ENCODE results near the gene HOXB7. TPM values are rescaled to one million over a fixed set of nuclear protein-coding genes. Genes with fewer than 3 reads are reported as not detected.

HOXB7 gene
- polyA plus RNA-seq, 3 donors, result not detected

GRCh38 chr17:48593126-48593829 is 17.5 kb downstream of the HOXB7 start, which contains the start of gene HOXB5:
Gene HOXB5 (minus strand): TSS chr17:48593779. CDS start chr17:48593682, 97 bp downstream.
- Mint-ChIP-seq H3K27me3 (ENCODE audit: low read depth in 3 of 3) (peaks cover 99 to 100% (median 100%) of the 10 kb centered on the region in 3 donors), H3K4me1 (peaks cover 47% of the 10 kb centered on the region), H3K36me3 (peaks cover 12 to 33% of the 10 kb centered on the region in 2 donors), H3K4me3 (peak within 1 kb of the TSS; percentile 31 to 92), H3K9me3 (peaks cover 0 to 35% (median 15%) of the 10 kb centered on the region in 7 donors), H3K27ac (no peak within 1 kb of the TSS)
- no peak for DNase-seq
- intact Hi-C loops (cut with micrococcal nuclease), result loop anchor here (5.0 kb wide), 2 partner anchors 101 to 256 kb away; no protein-coding TSS in a partner anchor
- WGBS (ENCODE audit: insufficient coverage), result under 1% methylated on average over 44 of the region's 50 CpGs
- H3K4me2 ChIP-seq (replicated peaks; ENCODE audit: extremely low read depth, low read length, poor library complexity, severe bottlenecking), result peak within 1 kb of the TSS; percentile 11
- no peaks in the 10 kb centered on the region for H3K79me2 ChIP-seq (ENCODE audit: insufficient read depth, low read length)
- no peak within 1 kb of the TSS for H3K4me3 ChIP-seq (replicated peaks in 1 of 3; ENCODE audit: low read depth in 2 of 3, low read length in 3 of 3)
- no peak within 1 kb of the TSS for H3K9ac ChIP-seq (ENCODE audit: insufficient read depth, low read length, poor library complexity, severe bottlenecking)
- TF ChIP-seq CTCF (IDR thresholded peaks at IDR 0.05), result no peak
- H4K20me1 ChIP-seq (ENCODE audit: insufficient read depth, low read length), result no peaks in the 10 kb centered on the region
- H3K4me1 ChIP-seq (ENCODE audit: control insufficient read depth in 1 of 2, insufficient read depth in 2 of 2, low read length in 2 of 2), result peaks cover 25 to 35% of the 10 kb centered on the region in 2 donors
- H3K27me3 ChIP-seq (ENCODE audit: control insufficient read depth in 2 of 2, insufficient read depth in 2 of 2, low read length in 2 of 2), result peaks cover 78 to 100% of the 10 kb centered on the region in 2 donors
- peaks cover 0 to 30% of the 10 kb centered on the region in 2 donors for H3K9me3 ChIP-seq (replicated peaks in 1 of 2; ENCODE audit: control insufficient read depth in 1 of 2, insufficient read depth in 1 of 2, low read length in 2 of 2)
- no peak within 1 kb of the TSS for H3K27ac ChIP-seq (ENCODE audit: low read depth in 1 of 2, low read length in 2 of 2)
- no peaks in the 10 kb centered on the region for H3K36me3 ChIP-seq (replicated peaks in 1 of 2; ENCODE audit: control insufficient read depth in 1 of 2, insufficient read depth in 2 of 2, low read length in 2 of 2)
- no peak within 1 kb of the TSS for H2AFZ ChIP-seq (ENCODE audit: insufficient read depth, low read depth, low read length, poor library complexity, severe bottlenecking)

DNA sequence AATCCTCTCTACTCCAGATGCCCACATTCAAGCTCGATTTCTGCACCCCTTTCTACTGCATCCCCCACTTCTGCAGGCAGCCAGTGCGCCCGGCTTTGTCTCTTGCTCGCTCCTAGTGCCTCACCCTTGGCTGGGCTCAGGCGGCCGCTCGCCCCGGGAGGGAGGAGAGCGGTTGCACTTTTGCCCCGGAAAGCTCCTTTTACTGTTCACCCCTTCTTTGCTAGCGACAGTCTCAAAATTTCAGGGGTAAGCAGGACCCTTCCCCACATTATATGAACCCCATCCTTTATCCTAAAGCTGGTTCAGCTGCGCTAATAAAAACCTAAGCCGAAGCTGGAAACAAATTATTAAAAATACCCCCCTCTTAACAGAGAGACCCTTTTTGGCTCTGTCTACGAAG is 18.2 kb downstream of the HOXB7 start:
- Mint-ChIP-seq H3K36me3 (peaks cover 9 to 33% of the 10 kb centered on the region in 2 donors), H3K4me1 (peaks cover 47% of the 10 kb centered on the region), H3K9me3 (peaks cover 0 to 32% (median 13%) of the 10 kb centered on the region in 7 donors), H3K4me3 (peak overlapping the region in 1 of 2 donors; percentile 92), H3K27ac (peak overlapping the region in 2 of 7 donors; percentile 36 to 64), H3K27me3 (ENCODE audit: low read depth in 3 of 3) (peaks cover 99 to 100% (median 100%) of the 10 kb centered on the region in 3 donors)
- Histone ChIP-seq H3K27ac (ENCODE audit: low read depth in 1 of 2, low read length in 2 of 2) (no peak overlapping the region), H4K20me1 (ENCODE audit: insufficient read depth, low read length) (no peaks in the 10 kb centered on the region), H3K4me1 (ENCODE audit: control insufficient read depth in 1 of 2, insufficient read depth in 2 of 2, low read length in 2 of 2) (peaks cover 21 to 34% of the 10 kb centered on the region in 2 donors), H3K36me3 (replicated peaks in 1 of 2; ENCODE audit: control insufficient read depth in 1 of 2, insufficient read depth in 2 of 2, low read length in 2 of 2) (no peaks in the 10 kb centered on the region), H3K4me3 (replicated peaks in 1 of 3; ENCODE audit: low read depth in 2 of 3, low read length in 3 of 3) (no peak overlapping the region), H3K9me3 (replicated peaks in 1 of 2; ENCODE audit: control insufficient read depth in 1 of 2, insufficient read depth in 1 of 2, low read length in 2 of 2) (peaks cover 0 to 26% of the 10 kb centered on the region in 2 donors), H3K4me2 (replicated peaks; ENCODE audit: extremely low read depth, low read length, poor library complexity, severe bottlenecking) (no peak overlapping the region), H2AFZ (ENCODE audit: insufficient read depth, low read depth, low read length, poor library complexity, severe bottlenecking) (no peak overlapping the region), H3K79me2 (ENCODE audit: insufficient read depth, low read length) (no peaks in the 10 kb centered on the region), H3K27me3 (ENCODE audit: control insufficient read depth in 2 of 2, insufficient read depth in 2 of 2, low read length in 2 of 2) (peaks cover 82 to 100% of the 10 kb centered on the region in 2 donors), H3K9ac (ENCODE audit: insufficient read depth, low read length, poor library complexity, severe bottlenecking) (no peak overlapping the region)
- TF ChIP-seq CTCF (IDR thresholded peaks at IDR 0.05), result no peak
- WGBS (ENCODE audit: insufficient coverage), result 1% methylated on average over 8 of the region's 14 CpGs
- DNase-seq, result no peak
- intact Hi-C loops (cut with micrococcal nuclease), result loop anchor here (5.0 kb wide), 2 partner anchors 100 to 255 kb away; no protein-coding TSS in a partner anchor

All from CD14-positive monocyte (primary cell).